ENCODE measurements around the gene SLC12A7.

GRCh38 chr5:1121044-1121443 is 9.2 kb upstream of the SLC12A7 start:
- no peak for TF ChIP-seq POLR2A (IDR thresholded peaks at IDR 0.05)
- no peak for TF ChIP-seq CTCF (IDR thresholded peaks at IDR 0.05)
